HG02938 (cell line): ENCODE results near the gene CAMLG.
"Not testable (repeated sequence)": the region's sequence is repeated elsewhere in the genome, so short reads cannot be mapped to it uniquely, and the experiment has no call there.

Experiments used
- ATAC-seq: cut with Tn5 transposase; IDR thresholded peaks from one replicate; pipeline ENCODE4 v1.9.1; 2021; ENCODE audit warnings: mild to moderate bottlenecking, moderate library complexity; ENCODE audit not compliant: unreplicated experiment

CAMLG gene

DNA sequence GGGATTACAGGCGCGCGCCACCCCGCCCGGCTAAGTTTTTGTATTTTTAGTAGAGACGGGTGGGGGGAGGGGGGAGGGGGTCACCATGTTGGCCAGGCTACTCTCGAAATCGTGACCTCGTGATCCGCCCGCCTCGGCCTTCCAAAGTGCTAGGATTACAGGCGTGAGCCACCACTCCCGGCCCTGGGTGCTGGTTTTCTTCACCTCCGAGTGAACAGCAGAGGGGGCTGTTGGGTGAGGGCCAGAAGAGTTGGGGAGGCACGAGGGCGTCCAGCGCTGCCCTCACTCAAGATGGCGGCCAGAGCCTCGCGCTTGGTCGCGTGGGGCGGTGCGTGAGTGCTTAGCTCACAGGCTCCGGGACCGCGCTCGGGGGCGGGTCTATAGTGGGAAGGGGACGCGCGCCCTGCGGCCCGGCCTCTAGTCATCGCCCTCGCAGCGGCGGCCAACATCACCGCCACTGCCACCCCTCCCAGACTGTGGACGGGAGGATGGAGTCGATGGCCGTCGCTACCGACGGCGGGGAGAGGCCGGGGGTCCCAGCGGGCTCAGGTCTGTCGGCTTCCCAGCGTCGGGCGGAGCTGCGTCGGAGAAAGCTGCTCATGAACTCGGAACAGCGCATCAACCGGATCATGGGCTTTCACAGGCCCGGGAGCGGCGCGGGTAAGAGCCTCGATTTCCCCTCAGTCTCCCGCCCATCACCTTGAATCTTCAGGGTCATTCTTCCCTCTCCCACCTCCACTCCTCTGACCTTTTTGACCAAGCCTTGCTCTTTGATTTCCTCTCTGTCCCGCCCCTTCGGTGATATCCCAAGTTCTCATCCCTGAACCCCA, at the start of gene CAMLG:
Gene CAMLG (plus strand): TSS at position 416 of the 830 bp plus-strand sequence. CDS start 73 bp downstream, at position 489.
- peak; percentile 89 for ATAC-seq

DNA sequence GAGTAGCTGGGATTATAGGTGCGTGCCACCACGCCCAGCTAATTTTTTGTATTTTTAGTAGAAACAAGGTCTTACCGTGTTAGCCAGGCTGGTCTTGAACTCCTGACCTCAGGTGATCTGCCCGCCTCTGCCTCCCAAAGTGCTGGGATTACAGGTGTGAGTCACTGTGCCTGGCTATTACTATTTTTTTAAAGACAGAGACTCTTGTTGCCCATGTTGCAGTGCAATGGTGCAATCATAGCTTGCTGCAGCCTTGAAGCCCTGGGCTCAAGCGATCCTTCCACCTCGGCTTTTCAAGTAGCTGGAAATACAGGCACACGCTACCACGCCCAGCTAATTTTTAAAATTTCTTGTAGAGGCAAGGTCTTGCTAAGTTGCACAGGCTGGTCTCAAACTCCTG, 48.2 kb upstream of the CAMLG start:
- ATAC-seq, result not testable (repeated sequence)

DNA sequence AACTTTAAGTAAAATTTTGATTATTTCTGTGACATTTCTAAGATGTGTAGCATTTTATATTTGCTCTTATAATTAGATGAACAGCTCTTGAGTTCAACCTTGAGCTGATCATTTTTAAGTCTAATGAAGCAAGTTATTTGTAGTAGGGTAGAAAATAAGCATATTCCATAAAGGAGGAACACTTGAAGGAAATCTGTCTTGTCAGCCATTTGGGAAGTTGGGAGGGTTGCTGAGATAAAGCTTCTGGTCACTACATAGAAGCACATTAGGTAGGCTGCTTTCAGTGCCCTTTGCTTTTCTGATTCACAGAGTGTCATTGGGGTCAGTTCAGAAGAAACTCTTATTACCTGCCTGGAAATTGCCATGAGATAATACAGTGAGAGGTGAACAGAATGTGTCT, 45.6 kb upstream of the CAMLG start:
- no peak for ATAC-seq

DNA sequence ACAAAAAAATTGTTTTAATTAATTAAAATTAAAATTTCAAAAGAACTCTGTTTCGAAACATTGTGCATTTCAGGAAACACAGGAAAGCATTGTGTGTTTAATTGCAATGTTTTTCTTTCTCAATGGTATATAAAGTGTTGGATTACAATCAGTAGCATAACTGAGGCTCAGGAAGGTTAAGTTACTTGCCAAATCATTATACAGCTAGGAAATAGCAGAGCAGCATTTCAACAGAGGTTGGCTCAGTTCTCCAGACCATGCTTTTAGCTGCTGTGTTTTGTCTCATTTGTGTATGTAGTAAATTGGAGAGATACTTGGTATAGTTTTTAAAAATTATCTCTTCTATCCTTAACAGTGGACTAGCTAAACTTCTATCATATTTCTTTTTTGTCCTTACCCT, 30.0 kb upstream of the CAMLG start:
- no peak for ATAC-seq

DNA sequence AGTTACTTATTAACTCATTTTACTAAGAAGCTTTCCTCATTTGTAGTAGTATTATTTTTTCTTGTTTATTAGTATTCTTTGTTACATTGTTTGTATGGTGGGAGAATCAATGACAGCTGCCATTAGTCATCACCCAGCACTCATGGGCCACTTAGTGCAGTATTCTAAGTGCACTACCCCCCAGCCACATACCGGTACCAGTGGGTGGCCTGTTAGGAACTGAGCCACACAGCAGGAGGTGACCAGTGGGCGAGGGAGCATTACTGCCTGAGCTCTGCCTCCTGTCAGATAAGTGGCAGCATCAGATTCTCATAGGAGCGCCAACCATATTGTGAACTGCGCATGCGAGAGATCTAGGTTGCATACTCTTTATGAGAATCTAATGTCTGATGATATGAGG, 24.2 kb upstream of the CAMLG start:
- no peak for ATAC-seq

DNA sequence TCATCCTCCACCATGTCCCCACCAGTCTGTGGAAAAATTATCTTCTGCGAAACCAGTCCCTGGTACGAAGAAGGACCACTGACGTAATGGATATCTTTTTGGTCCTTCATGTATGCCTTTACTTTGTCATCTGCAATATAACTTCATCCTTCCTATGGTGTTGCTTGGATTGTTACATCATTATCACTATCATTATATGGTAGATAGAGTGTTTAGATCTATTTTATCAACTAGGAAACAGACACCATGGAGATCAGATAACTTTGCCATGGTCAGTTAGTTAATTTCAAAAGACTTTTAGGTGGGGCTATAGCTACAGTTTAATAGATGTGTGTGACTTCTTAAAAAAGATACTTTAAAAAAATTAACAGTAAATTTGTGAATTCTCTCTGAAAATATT, 23.8 kb upstream of the CAMLG start:
- ATAC-seq, result no peak

DNA sequence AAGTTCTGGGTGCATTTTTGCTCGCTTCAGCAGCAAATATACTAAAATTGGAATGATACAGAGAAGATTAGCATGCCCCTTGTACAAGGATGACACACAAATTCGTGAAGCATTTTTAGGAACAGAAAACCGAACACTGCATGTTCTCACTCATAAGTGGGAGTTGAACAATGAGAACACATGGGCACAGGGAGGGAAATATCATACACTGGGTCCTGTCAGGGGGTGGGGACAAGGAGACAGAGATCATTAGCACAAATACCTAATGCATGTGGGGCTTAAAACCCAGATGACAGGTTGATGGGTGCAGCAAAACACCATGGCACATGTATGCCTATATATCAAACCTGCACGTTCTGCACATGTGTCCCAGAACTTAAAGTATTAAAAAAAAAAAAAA, 22.9 kb upstream of the CAMLG start:
- not testable (repeated sequence) for ATAC-seq

DNA sequence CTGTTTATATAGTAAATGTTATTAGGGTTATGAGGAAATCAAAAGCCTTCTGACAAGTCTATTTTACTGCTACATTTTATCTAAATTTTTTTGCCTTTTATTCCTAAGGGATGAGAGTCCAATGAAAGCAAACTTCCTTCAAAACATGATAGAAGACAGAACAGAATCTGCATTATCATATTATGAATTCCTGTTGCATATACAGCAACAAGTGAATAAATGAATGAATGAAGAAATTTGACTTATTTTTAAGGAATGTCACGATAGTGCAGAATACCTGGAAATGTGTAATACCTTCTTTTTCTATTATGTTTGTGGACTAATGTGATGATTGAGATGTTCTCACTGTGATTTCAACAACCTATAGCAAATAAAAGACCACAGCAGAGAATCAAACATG, 13.5 kb upstream of the CAMLG start:
- no peak for ATAC-seq

DNA sequence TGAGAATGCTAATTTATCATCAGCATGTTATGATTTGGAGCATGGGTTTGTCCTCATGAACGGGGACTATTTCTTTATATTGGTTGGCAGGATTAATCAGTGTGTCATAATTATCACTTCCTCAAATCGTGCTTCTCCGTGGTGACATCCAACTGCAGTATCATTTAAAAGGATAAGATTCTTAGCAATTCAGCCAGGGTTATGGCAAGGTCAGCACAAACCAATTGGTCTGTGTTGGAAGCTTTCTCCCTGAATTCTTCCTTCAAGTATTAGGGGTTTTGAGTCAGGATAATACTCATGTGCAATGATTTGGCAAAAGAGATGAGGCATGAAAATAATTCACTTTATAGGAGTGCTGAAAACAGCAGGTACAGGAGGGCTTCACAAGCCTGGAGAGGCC, 5.5 kb upstream of the CAMLG start:
- no peak for ATAC-seq

DNA sequence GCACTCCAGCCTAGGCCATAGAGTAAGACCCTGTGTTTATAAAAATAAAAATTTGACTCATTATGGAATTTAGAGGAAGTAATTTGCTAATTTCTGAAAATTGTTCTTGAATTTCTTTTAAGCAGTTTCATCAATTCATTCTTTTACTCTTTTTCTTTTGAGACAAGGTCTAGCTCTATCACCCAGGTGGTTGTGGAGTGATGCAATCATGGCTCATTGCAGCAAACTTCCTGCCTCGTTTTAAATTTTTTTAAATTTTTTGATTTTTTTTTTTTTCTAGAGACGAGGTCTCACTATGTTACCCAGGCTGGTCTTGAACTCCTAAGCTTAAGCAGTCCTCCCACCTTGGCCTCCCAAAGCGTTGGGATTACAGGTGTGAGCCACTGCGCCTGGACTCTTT, 3.1 kb upstream of the CAMLG start:
- no peak for ATAC-seq

DNA sequence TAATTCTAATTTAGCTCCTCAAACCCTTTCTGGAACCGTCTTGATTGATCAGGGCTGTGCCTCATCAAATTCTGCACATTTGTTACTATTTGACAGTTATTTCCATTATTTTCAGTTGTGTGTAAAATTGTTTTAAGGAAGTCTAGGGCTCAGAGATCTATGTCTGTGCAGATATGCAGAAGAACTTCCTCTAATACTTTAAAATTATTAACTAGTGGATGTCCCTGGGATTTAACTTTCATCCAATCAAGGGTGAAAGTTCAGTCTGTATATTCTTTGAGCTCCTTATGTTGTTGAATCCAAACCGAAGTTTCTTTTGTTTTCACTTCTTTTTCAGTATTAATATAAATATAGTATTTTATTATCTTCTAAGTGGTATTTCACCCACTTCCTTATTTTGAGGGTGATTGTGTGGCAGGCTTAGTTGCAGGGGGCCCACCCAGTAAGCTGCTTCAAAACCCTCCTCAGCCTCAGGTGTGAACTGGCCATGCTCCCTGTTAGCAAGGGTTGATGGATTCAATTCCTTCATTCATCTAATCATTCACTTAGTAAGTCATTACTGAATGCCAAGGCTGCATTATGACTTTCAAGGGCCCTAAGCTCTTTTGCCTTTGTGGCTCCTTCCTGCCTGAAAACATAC, 2.1 kb upstream of the CAMLG start:
- ATAC-seq, result no peak

DNA sequence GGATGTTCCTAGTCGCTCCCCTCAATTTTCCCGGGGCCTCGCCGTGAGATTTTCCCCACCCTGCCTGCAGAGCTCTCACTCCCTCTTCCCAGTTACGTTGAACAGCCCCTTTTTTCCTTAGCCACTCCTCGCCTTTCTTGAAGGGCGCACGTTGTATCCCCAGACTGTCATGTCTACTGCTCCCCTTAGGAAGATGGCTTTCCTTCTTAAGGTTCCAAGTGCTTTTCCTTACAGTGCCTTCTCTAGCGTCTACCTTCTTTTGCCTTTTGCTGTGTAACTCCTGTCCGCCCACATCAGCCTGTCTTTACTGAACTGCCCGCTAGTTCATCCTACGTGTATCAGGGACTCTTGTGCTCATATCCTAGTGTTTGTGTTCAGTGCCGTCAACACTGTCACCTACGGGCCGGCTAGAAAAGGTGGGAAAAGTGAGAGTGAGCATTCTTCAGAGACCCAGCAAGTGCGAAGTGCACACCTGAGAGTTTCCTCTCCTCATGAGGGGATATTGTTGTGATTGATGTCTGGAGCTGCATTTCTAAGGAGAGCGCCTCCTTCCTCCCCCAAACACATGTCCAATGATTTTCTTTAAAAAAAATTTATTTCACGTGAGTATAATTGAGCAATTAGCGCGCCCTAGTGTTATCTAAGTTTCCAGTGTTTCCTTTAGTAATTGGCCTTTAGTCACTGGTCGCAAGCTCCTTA, 764 bp downstream of the CAMLG start:
- no peak for ATAC-seq

DNA sequence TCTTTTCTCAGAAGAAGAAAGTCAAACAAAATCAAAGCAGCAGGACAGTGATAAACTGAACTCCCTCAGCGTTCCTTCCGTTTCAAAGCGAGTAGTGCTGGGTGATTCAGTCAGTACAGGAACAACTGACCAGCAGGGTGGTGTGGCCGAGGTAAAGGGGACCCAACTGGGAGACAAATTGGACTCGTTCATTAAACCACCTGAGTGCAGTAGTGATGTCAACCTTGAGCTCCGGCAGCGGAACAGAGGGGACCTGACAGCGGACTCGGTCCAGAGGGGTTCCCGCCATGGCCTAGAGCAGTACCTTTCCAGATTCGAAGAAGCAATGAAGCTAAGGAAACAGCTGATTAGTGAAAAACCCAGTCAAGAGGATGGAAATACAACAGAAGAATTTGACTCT, 2.7 kb downstream of the CAMLG start:
- ATAC-seq, result no peak

DNA sequence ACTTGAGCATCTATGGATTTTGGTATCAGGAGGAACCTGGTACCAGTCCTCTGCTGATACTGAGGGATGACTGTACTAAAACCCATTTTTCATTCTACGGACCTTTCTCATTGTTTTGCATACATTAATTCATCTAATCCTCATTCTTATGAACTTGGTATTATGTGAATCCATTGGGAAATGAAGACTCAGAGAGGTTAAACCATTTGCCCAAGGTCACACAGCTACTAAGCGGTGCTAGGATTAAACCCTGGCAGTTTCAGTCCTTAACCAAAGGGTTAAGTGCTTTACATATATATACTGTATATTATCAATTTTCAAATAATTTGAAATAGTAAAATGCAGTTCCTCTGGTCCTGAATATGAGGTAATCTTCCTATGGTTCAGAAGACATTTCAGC, 3.8 kb downstream of the CAMLG start:
- ATAC-seq, result no peak

DNA sequence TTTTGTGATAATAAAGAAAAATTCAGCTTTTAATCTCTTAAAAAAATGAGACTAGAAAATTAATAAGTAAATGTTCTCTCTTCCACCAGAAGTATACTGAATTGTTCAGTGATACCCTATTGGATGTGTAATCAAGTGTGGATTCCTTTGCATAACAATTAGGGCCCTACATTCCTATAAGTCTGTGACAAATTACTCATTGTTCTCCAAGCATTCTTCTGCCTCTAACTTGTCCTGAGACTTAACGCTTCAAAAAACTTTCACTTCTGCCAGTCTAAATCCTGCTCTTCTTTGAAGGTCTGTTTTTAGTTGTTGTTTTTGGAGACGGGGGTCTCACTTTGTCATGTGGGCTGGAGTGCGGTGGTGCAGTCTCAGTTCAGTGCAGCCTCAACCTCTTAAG, 11.1 kb downstream of the CAMLG start:
- no peak for ATAC-seq

DNA sequence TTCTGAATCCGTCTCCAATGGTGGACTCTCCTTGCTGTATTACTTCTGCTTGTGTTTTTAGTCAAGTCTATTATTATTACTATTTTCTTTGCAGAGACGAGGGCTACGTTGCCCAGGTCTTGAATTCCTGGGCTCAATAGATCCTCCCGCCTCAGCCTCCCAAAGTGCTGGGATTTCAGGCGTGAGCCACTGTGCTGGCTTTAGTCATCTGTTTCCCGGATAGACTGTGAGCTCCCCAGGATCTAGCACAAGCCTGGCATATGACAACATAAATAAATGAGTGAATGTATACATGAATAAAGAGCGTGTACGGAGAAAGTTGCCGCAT, 19.8 kb downstream of the CAMLG start:
- no peak for ATAC-seq

DNA sequence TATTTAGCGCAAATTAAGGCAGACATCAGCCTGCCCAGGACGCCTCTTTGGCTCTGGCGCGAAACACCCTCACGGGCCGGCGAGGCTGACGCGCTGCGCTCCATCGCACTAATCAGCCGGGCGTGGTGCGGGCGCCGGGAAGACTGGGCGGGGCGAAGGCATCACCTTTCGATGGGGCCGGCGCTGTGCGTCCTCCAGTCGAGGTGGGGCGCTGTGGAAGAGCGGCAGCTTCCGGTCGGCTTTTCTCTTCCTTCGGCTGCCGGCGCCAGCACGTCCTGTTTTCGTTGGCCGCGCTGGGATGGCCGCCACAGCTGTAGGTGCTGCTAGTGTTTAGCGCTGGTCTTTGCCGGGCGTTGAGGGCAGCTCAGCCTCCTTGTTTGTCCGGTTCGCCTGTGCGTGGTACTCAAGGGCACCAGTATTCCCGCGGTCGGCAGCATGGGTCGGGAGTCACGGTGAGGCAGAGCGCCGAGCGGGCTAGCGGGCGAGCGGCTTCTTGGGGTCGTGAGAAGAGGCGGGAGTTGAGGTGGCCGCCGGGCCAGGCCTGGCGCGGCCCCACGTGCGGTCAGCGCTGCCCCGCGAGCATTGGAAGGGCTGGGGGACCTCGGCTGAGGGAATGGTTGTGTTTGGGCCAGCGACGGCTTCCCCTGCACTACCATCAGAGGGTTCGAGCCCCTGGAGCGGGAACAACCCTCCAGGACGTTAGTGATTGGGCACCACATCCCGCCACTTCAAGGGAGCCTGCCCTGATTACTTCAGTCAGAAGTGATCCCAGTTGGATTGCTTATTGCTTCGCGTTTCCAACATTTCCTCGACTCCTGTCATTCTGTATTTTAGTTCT, 20.4 kb downstream of the CAMLG start, which contains the start of gene DDX46:
Gene DDX46 (plus strand): TSS at position 276 of the 838 bp plus-strand sequence. CDS start 160 bp downstream, at position 436.
- peak; percentile 92 for ATAC-seq

DNA sequence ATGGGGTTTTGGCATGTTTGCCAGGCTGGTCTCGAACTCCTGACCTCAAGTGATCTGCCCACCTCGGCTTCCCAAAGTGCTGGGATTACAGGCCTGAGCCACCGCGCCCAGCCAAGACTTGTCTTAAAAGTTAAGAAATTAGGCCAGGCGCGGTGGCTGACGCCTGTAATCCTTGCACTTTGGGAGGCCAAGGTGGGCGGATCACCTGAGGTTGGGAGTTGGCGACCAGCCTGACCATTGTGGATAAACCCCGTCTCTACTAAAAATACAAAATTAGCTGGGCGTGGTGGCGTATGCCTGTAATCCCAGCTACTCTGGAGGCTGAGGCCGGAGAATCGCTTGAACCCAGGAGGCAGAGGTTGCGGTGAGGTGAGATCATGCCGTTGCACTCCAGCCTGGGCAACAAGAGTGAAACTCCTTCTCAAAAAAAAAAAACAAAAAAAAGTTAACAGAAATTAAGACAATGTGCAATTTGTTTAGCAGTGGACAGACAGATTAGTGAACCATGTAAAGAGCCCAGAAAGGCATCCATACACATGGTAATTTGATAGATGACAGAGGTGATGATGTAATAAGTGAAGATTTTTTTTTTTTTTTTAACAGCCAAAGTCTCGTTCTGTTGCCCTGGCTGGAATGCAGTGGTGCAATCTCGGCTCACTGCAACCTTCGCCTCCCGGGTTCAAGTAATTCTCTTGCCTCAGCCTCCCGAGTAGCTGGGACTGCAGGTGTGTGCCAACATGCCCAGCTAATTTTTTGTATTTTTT, 29.4 kb downstream of the CAMLG start:
- ATAC-seq, result not testable (repeated sequence)

DNA sequence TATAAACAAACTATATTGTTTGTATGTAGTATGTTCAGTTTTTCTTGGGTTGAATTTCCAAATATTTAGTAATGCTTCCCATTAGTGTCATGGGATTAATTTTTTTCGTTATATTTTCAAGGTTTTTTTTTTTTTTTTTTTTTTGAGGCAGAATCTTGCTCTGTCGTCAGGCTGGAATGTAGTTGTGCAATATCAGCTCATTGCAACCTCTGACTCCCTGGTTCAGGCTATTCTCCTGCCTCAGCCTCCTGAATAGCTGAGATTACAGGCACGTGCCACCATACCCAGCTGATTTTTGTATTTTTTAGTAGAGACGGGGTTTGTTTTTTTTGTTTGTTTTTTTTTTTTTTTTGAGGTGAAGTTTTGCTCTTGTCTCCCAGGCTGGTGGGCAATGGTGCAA, 30.9 kb downstream of the CAMLG start:
- ATAC-seq, result no peak

DNA sequence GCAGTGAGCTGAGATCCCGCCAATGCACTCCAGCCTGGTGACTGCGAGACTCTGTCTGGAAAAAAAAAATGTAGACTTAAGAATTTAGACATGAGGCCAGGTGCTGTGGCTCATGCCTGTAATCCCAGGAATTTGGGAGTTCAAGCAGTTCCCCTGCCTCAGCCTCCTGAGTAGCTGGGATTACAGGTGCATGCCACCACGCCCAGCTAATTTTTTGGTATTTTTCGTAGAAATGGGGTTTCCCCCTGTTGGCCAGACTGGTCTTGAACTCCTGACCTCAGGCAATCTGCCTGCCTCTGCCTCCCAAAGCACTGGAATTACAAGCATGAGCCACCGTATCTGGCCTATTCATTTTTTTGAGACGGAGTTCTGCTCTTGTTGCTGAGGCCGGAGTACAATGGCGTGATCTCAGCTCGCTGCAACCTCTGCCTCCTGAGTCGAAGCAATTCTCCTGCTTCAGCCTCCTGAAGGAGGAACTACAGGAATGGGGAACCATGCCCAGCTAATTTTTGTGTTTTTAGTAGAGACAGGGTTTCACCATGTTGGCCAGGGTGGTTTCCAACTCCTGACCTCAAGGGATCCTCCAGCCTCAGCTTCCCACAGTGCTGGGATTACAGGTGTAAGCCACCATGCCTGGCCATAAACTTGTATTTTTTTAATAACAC, 34.2 kb downstream of the CAMLG start:
- no peak for ATAC-seq
